Stomach (tissue), 4 donors: ENCODE results near the gene LMAN1L.

Experiments used
- CTCF ChIP-seq, 7 experiments: fragments of 450-650 bp in 4 of 7; fragments of 200-600 bp in 3 of 7; sonication (generic) in 3 of 7; IDR thresholded peaks; one replicate each; pipeline ENCODE4 v1.5.1; 2016 to 2019; ENCODE audit warnings: antibody characterized with exemption in 7 of 7, control low read depth in 2 of 7, mild to moderate bottlenecking in 1 of 7
- POLR2A ChIP-seq, 4 donors: fragments of 450-650 bp; IDR thresholded peaks; one replicate each; pipeline ENCODE4 v1.6.1; 2016; ENCODE audit warnings: antibody characterized with exemption in 4 of 4, control low read depth in 2 of 4, mild to moderate bottlenecking in 1 of 4, moderate library complexity in 1 of 4

DNA sequence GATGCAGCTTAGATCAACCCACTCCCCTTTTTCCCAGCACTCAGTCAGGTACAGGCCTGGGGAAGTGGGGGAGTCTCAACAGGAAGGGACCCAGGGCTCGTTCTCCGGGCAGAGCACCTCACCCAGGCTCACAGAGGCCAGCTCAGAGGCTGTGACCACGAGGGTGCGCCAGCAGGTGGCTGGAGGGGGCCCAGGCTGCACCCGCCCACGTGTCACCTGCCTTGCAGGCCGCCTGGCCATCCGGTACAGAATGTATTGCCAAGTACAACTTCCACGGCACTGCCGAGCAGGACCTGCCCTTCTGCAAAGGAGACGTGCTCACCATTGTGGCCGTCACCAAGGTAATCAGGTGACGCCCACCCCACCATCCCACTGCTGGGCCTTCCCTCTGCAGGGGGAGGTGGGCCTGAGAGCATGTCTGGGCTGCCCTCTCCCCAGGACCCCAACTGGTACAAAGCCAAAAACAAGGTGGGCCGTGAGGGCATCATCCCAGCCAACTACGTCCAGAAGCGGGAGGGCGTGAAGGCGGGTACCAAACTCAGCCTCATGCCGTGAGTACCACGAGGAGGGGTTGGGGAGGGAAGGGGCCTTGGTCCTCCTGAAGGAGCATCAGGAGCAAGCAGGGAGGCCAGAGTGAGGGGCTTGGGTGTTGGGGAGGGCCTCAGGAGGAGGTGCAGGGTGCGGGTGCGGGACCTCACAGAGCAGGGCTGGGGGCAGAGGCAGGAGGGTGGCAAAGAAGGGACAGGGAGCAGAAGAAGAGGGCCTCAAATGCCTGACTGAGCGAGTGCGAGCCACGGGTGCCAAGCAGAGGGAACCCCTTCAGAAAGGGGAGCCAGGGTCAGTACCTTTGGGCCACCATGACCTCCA lies 14.0 kb upstream of the LMAN1L start:
- TF ChIP-seq CTCF (IDR thresholded peaks at IDR 0.05) (peak in 3 of 7 experiments; percentile 20 to 53 (median 39)), POLR2A (IDR thresholded peaks at IDR 0.05) (no peak)
